Esophagus muscularis mucosa (tissue), 3 donors: ENCODE results near the gene TTC7B.

Experiments
- POLR2A ChIP-seq: fragments of 450-650 bp; IDR thresholded peaks from one replicate; pipeline ENCODE4 v1.6.1; 2017; ENCODE audit warnings: antibody characterized with exemption, moderate library complexity, mild to moderate bottlenecking, low read depth
- POLR2AphosphoS5 ChIP-seq, 2 donors: sonication (generic); formaldehyde crosslinking; IDR thresholded peaks; one replicate each; pipeline ENCODE4 v1.6.1; 2017; ENCODE audit warnings: antibody characterized with exemption in 2 of 2
- TF ChIP-seq, protein P1 (sequence below), 3 experiments: fragments of 200-600 bp in 2 of 3; fragments of 450-650 bp in 1 of 3; sonication (generic) in 2 of 3; IDR thresholded peaks; one replicate each; pipeline ENCODE4 v1.5.1; 2017 to 2019; ENCODE audit warnings: antibody characterized with exemption in 3 of 3, mild to moderate bottlenecking in 2 of 3, moderate library complexity in 1 of 3

DNA sequence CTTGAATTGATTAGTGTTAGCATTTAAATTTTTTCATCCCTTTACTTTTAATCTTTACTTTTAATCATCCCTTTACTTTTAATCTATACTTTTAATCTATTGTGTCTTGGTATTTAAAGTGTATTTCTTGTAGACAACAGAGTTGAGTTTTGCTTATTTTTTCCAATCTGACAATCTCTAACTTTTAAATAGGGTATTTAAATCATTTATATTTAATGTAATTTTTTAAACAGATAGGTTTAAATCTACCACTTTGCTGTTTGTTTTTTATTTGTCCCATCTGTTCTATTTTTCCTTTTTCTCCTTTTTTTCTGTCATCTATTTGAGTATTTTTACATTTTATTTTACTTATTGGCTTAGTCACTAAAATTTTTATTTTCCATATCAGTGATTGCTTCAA lies 68.3 kb downstream of the TTC7B start:
- TF ChIP-seq, protein P1, sequence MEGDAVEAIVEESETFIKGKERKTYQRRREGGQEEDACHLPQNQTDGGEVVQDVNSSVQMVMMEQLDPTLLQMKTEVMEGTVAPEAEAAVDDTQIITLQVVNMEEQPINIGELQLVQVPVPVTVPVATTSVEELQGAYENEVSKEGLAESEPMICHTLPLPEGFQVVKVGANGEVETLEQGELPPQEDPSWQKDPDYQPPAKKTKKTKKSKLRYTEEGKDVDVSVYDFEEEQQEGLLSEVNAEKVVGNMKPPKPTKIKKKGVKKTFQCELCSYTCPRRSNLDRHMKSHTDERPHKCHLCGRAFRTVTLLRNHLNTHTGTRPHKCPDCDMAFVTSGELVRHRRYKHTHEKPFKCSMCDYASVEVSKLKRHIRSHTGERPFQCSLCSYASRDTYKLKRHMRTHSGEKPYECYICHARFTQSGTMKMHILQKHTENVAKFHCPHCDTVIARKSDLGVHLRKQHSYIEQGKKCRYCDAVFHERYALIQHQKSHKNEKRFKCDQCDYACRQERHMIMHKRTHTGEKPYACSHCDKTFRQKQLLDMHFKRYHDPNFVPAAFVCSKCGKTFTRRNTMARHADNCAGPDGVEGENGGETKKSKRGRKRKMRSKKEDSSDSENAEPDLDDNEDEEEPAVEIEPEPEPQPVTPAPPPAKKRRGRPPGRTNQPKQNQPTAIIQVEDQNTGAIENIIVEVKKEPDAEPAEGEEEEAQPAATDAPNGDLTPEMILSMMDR (IDR thresholded peaks at IDR 0.05) = no peak
- TF ChIP-seq POLR2A (no peak), POLR2AphosphoS5 (IDR thresholded peaks at IDR 0.05) (no peak)
